PC-9 (cell line): ENCODE measurements around the gene TYSND1. TPM values are rescaled to one million over a fixed set of nuclear protein-coding genes. Genes with fewer than 3 reads are reported as not detected.

Experiments used
- BruUV-seq: library from RNA; stranded (reverse); fragments of 400-500 nt; replicated peaks from 2 replicates; lab custom pipeline; 2021; lab: Mats Ljungman, UMichigan
- CTCF ChIA-PET: fragments of 300-600 bp; sonication (Branson Sonifier 250); formaldehyde crosslinking; loops from one replicate; lab custom pipeline; 2022; ENCODE audit warnings: antibody characterized with exemption; lab: Charles Lee
- POLR2A ChIA-PET: fragments of 300-600 bp; sonication (Branson Sonifier 250); formaldehyde crosslinking; loops from one replicate; lab custom pipeline; 2022; ENCODE audit warnings: antibody characterized with exemption; ENCODE audit not compliant: unreplicated experiment; lab: Charles Lee
- DNase-seq, 2 experiments: peaks; one replicate each; pipeline versions ENCODE4 v3.0.0 to v3.0.0-alpha.2; 2015 to 2022; ENCODE audit warnings: mixed read lengths in 1 of 2
- H2AFZ ChIP-seq: fragments of 200-600 bp; sonication (generic); 2 replicates; pipeline ENCODE4 v1.8.1; 2017; ENCODE audit warnings: antibody characterized with exemption
- H3F3A ChIP-seq: fragments of 200-600 bp; sonication (generic); 2 replicates; pipeline ENCODE4 v1.8.1; 2017; ENCODE audit warnings: antibody characterized with exemption, mild to moderate bottlenecking, low read depth; ENCODE audit not compliant: insufficient read depth
- H3K27ac ChIP-seq: fragments of 200-600 bp; sonication (generic); 2 replicates; pipeline ENCODE4 v1.6.1; 2016; ENCODE audit warnings: mixed run types
- H3K27me3 ChIP-seq: fragments of 200-600 bp; sonication (generic); 2 replicates; pipeline ENCODE4 v1.6.1; 2016; ENCODE audit warnings: low read depth, mixed run types; ENCODE audit not compliant: insufficient read depth
- H3K36me3 ChIP-seq: fragments of 200-600 bp; sonication (generic); 2 replicates; pipeline ENCODE4 v1.6.1; 2016; ENCODE audit warnings: low read depth, mixed run types
- H3K4me1 ChIP-seq: fragments of 200-600 bp; sonication (generic); replicated peaks from 2 replicates; pipeline ENCODE4 v1.6.1; 2016; ENCODE audit warnings: mixed run types; ENCODE audit not compliant: insufficient read depth
- H3K4me2 ChIP-seq: fragments of 200-600 bp; sonication (generic); 2 replicates; pipeline ENCODE4 v1.6.1; 2017; ENCODE audit warnings: mixed run types
- H3K4me3 ChIP-seq: fragments of 200-600 bp; sonication (generic); 2 replicates; pipeline ENCODE4 v1.6.1; 2016; ENCODE audit warnings: mixed run types
- H3K79me2 ChIP-seq: fragments of 200-600 bp; sonication (generic); 2 replicates; pipeline ENCODE4 v1.6.1; 2017; ENCODE audit warnings: low read depth, mixed run types
- H3K9me2 ChIP-seq: fragments of 200-600 bp; sonication (generic); 2 replicates; pipeline ENCODE4 v1.8.1; 2017; ENCODE audit warnings: mild to moderate bottlenecking; ENCODE audit not compliant: insufficient read depth
- H3K9me3 ChIP-seq: fragments of 200-600 bp; sonication (generic); 2 replicates; pipeline ENCODE4 v1.8.1; 2016; ENCODE audit warnings: low read depth; ENCODE audit not compliant: insufficient read depth
- H4K20me1 ChIP-seq: fragments of 200-600 bp; sonication (generic); 2 replicates; pipeline ENCODE4 v1.8.1; 2017; ENCODE audit not compliant: insufficient read depth
- EZH2 ChIP-seq: fragments of 200-600 bp; sonication (generic); IDR thresholded peaks from 2 replicates; pipeline ENCODE4 v1.8.0; 2017; ENCODE audit warnings: antibody characterized with exemption, low read depth
- intact Hi-C: fragments of 100-400 bp; cut with micrococcal nuclease; formaldehyde crosslinking; loops from one replicate; pipeline ENCODE4 v1.10.0; 2022; ENCODE audit not compliant: unreplicated experiment
- total RNA-seq: library from RNA; stranded (reverse); gene quantifications from 2 replicates; pipeline ENCODE4 v1.2.3, GENCODE V29; 2021
- TF ChIP-seq, protein P1 (sequence below): fragments of 200-600 bp; sonication (generic); conservative IDR thresholded peaks from 2 replicates; pipeline ENCODE4 v1.6.1; 2017; ENCODE audit warnings: mixed run types, antibody characterized with exemption, mild to moderate bottlenecking, moderate library complexity

Gene TYSND1
- total RNA-seq, 1 experiment from 2014 or later: 28.0 TPM

DNA sequence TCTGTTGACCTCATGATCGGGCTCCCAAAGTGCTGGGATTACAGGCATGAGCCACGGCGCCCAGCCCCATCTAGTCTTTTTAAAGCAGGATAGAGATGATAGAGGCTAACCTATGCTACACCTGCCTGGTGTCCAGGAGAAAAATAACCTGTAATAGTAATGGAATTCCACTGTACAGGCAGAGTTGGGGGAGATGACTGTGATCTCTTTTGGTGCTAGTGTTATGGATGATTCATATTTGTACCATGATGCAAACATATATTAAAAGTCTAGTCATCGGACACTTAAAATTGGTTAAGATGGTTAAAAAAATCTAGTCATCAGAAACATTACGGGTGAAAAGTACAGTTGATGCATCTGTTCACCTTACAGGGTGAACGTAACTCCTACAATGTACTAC, 29.9 kb upstream of the TYSND1 start:
- Histone ChIP-seq H4K20me1 (no peaks in the 10 kb centered on the region), H3K9me2 (no peaks in the 10 kb centered on the region), H3K27me3 (no peaks in the 10 kb centered on the region), H3K9me3 (no peaks in the 10 kb centered on the region), H3K4me3 (no peak overlapping the region), H3K4me1 (peaks cover 13% of the 10 kb centered on the region), H3F3A (peaks cover 13% of the 10 kb centered on the region; the same call in 1 of the 2 replicates), H3K36me3 (no peaks in the 10 kb centered on the region), H3K4me2 (no peak overlapping the region), H2AFZ (no peak overlapping the region), H3K79me2 (no peaks in the 10 kb centered on the region), H3K27ac (no peak overlapping the region)
- no peak for DNase-seq
- ChIA-PET POLR2A (no interaction called here), CTCF (no interaction called here)
- intact Hi-C loops: no loop called here
- TF ChIP-seq EZH2: no peak
- TF ChIP-seq, protein P1, sequence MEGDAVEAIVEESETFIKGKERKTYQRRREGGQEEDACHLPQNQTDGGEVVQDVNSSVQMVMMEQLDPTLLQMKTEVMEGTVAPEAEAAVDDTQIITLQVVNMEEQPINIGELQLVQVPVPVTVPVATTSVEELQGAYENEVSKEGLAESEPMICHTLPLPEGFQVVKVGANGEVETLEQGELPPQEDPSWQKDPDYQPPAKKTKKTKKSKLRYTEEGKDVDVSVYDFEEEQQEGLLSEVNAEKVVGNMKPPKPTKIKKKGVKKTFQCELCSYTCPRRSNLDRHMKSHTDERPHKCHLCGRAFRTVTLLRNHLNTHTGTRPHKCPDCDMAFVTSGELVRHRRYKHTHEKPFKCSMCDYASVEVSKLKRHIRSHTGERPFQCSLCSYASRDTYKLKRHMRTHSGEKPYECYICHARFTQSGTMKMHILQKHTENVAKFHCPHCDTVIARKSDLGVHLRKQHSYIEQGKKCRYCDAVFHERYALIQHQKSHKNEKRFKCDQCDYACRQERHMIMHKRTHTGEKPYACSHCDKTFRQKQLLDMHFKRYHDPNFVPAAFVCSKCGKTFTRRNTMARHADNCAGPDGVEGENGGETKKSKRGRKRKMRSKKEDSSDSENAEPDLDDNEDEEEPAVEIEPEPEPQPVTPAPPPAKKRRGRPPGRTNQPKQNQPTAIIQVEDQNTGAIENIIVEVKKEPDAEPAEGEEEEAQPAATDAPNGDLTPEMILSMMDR: no peak
- BruUV-seq: no TSS peak

DNA sequence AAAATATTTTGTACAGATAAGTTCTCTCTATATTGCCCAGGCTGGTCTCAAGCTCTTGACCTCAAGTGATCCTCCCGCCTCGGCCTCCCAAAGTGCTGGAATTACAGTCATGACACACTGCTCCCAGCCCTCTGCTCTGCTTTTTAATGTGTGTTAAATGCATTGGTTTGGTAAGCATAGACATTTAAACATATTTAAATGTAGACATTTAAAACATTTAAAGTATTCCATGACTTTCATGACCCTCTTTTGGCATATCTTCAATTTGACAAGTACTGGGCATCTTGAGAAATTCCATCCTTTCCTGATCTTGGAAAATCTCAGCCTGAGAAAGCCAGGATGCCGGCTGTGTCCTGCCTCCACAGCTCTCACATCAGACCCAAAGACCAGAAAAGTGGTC, 29.0 kb upstream of the TYSND1 start:
- no peak overlapping the region for H3K27ac ChIP-seq
- no peaks in the 10 kb centered on the region for H3K9me2 ChIP-seq
- BruUV-seq: no TSS peak
- no peaks in the 10 kb centered on the region for H3K36me3 ChIP-seq
- H2AFZ ChIP-seq: no peak overlapping the region
- H3K4me1 ChIP-seq: peaks cover 17% of the 10 kb centered on the region
- H3K9me3 ChIP-seq: no peaks in the 10 kb centered on the region
- CTCF ChIA-PET: no interaction called here
- peaks cover 16% of the 10 kb centered on the region; the same call in 1 of the 2 replicates for H3F3A ChIP-seq
- H3K79me2 ChIP-seq: peaks cover 8% of the 10 kb centered on the region; the same call in 1 of the 2 replicates
- POLR2A ChIA-PET: interaction anchor here (0.6 kb wide), 1 partner anchor 22 kb away, joined by 6 read pairs; no protein-coding TSS in a partner anchor
- intact Hi-C loops: no loop called here
- H3K27me3 ChIP-seq: no peaks in the 10 kb centered on the region
- DNase-seq: no peak
- H3K4me2 ChIP-seq: no peak overlapping the region
- no peak for TF ChIP-seq EZH2
- TF ChIP-seq, protein P1: no peak
- no peaks in the 10 kb centered on the region for H4K20me1 ChIP-seq
- no peak overlapping the region for H3K4me3 ChIP-seq

DNA sequence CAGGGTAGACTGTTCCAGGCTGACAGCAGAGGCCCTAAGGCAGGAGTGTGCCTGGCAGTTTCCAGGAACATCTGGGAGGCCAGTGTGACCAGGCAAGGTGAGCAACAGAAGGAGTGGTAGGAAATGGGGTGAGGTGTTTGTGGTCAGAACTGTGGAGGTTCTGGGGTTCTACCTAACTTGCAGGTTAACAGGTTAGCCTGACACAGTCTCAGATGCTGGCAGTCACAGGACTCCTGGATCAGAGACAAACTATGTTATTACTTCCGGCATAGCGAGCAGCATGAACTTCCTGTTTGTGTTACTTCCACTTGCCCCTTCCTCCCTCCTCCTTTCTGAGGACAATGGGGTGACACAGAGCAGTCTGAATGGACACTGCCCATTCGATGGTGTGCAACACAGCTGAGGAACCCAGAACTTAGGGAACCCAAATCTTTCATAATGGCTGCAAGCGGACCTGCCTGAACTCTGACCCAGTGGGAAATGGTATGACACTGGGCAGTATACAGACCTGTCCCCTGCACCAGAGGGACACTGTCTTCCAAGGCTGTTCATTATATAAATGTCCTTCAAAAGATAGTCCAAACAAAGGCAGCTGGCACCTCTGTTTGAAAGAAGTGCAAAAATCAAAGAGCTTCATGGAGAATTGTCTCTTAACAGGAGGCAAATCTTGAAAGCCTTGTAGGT, 27.7 kb upstream of the TYSND1 start:
- Histone ChIP-seq H3K4me3 (no peak overlapping the region), H3K27me3 (no peaks in the 10 kb centered on the region), H3F3A (peaks cover 16% of the 10 kb centered on the region; the same call in 1 of the 2 replicates), H2AFZ (no peak overlapping the region; the same call in none of the 2 replicates), H3K9me3 (no peaks in the 10 kb centered on the region), H3K4me2 (peak overlapping the region; percentile 38; the same call in 1 of the 2 replicates), H3K36me3 (no peaks in the 10 kb centered on the region), H3K9me2 (no peaks in the 10 kb centered on the region), H3K27ac (no peak overlapping the region), H4K20me1 (peaks cover 7% of the 10 kb centered on the region), H3K79me2 (peaks cover 20% of the 10 kb centered on the region), H3K4me1 (peaks cover 20% of the 10 kb centered on the region)
- no TSS peak for BruUV-seq
- POLR2A ChIA-PET: interaction anchor here (0.5 kb wide), 1 partner anchor 28 kb away, joined by 3 read pairs; the partner anchor contains the start of gene TYSND1
- CTCF ChIA-PET: interaction anchor here (0.6 kb wide), 2 partner anchors 35 to 48 kb away, joined by 5 to 8 read pairs; no protein-coding TSS in a partner anchor
- peak; percentile 18 to 81 for DNase-seq
- intact Hi-C loops: no loop called here
- TF ChIP-seq, protein P1: no peak
- no peak for TF ChIP-seq EZH2
